ENCODE results near the gene KCNIP1. TPM values are rescaled to one million over a fixed set of nuclear protein-coding genes. Genes with fewer than 3 reads are reported as not detected.

The KCNIP1 gene
- total RNA-seq, 1 donor from 2014 or later = 8.7 TPM

GRCh38 chr5:170628691-170629565, 125.1 kb downstream of the KCNIP1 start:
- peak; percentile 73 for DNase-seq (ENCODE audit: low spot score)
- no peak for TF ChIP-seq CTCF (IDR thresholded peaks at IDR 0.05)
- H3K4me1 Mint-ChIP-seq (ENCODE audit: low read depth) = peaks cover 39% of the 10 kb centered on the region
- no peaks in the 10 kb centered on the region for H3K9me3 Mint-ChIP-seq (ENCODE audit: low read depth)
- no peak overlapping the region for H3K4me3 Mint-ChIP-seq (ENCODE audit: unreplicated experiment)
- peaks cover 1% of the 10 kb centered on the region for H3K27me3 Mint-ChIP-seq (ENCODE audit: low read depth)
- H3K27ac Mint-ChIP-seq (ENCODE audit: unreplicated experiment) = no peak overlapping the region
- H3K36me3 Mint-ChIP-seq (ENCODE audit: low read depth) = no peaks in the 10 kb centered on the region

GRCh38 chr5:170629566-170630175, 125.9 kb downstream of the KCNIP1 start:
- peak; percentile 64 for DNase-seq (ENCODE audit: low spot score)
- TF ChIP-seq CTCF (IDR thresholded peaks at IDR 0.05) = no peak
- Mint-ChIP-seq H3K27me3 (ENCODE audit: low read depth) (no peaks in the 10 kb centered on the region), H3K27ac (ENCODE audit: unreplicated experiment) (no peak overlapping the region), H3K36me3 (ENCODE audit: low read depth) (no peaks in the 10 kb centered on the region), H3K4me1 (ENCODE audit: low read depth) (peaks cover 41% of the 10 kb centered on the region), H3K4me3 (ENCODE audit: unreplicated experiment) (no peak overlapping the region), H3K9me3 (ENCODE audit: low read depth) (no peaks in the 10 kb centered on the region)

- Mint-ChIP-seq H3K27ac (ENCODE audit: unreplicated experiment) (no peak overlapping the region), H3K4me3 (ENCODE audit: unreplicated experiment) (no peak overlapping the region), H3K4me1 (ENCODE audit: low read depth) (peaks cover 41% of the 10 kb centered on the region), H3K36me3 (ENCODE audit: low read depth) (no peaks in the 10 kb centered on the region), H3K27me3 (ENCODE audit: low read depth) (no peaks in the 10 kb centered on the region), H3K9me3 (ENCODE audit: low read depth) (no peaks in the 10 kb centered on the region)
- peak; percentile 51 for DNase-seq (ENCODE audit: low spot score)
- TF ChIP-seq CTCF (IDR thresholded peaks at IDR 0.05) = no peak
These were observed 126.4 kb downstream of the KCNIP1 start for GRCh38 chr5:170630226-170630625.

- H3K4me3 Mint-ChIP-seq (ENCODE audit: unreplicated experiment) = no peak overlapping the region
- H3K27me3 Mint-ChIP-seq (ENCODE audit: low read depth) = no peaks in the 10 kb centered on the region
- no peaks in the 10 kb centered on the region for H3K36me3 Mint-ChIP-seq (ENCODE audit: low read depth)
- no peaks in the 10 kb centered on the region for H3K9me3 Mint-ChIP-seq (ENCODE audit: low read depth)
- no peak for DNase-seq (ENCODE audit: low spot score)
- H3K4me1 Mint-ChIP-seq (ENCODE audit: low read depth) = peaks cover 41% of the 10 kb centered on the region
- no peak overlapping the region for H3K27ac Mint-ChIP-seq (ENCODE audit: unreplicated experiment)
- TF ChIP-seq CTCF (IDR thresholded peaks at IDR 0.05) = no peak
These were observed 126.9 kb downstream of the KCNIP1 start for GRCh38 chr5:170630711-170631141.

- Mint-ChIP-seq H3K36me3 (ENCODE audit: low read depth) (no peaks in the 10 kb centered on the region), H3K4me1 (ENCODE audit: low read depth) (peaks cover 41% of the 10 kb centered on the region), H3K27ac (ENCODE audit: unreplicated experiment) (peak overlapping the region; percentile 66), H3K9me3 (ENCODE audit: low read depth) (no peaks in the 10 kb centered on the region), H3K27me3 (ENCODE audit: low read depth) (no peaks in the 10 kb centered on the region), H3K4me3 (ENCODE audit: unreplicated experiment) (no peak overlapping the region)
- peak; percentile 68 for TF ChIP-seq CTCF (IDR thresholded peaks at IDR 0.05)
- DNase-seq (ENCODE audit: low spot score) = peak; percentile 77
These were observed 127.8 kb downstream of the KCNIP1 start for GRCh38 chr5:170631466-170632195.
